A673 (cell line): Measurements from ENCODE around the gene STPG2.

Source experiments
- EZH2 ChIP-seq: fragments of 200-600 bp; sonication (generic); IDR thresholded peaks from 2 replicates; pipeline ENCODE4 v1.6.1; 2017; ENCODE audit warnings: borderline replicate concordance, low read depth, mild to moderate bottlenecking, mixed read lengths, antibody characterized with exemption, low read length; ENCODE audit not compliant: poor library complexity, severe bottlenecking
- TF ChIP-seq, protein P1 (sequence below): fragments of 300-800, 200-600 bp; sonication (generic); conservative IDR thresholded peaks from 2 replicates; pipeline ENCODE4 v1.5.1; 2017; ENCODE audit warnings: low read depth, mild to moderate bottlenecking, antibody characterized with exemption, low read length, moderate library complexity, mixed read lengths

DNA sequence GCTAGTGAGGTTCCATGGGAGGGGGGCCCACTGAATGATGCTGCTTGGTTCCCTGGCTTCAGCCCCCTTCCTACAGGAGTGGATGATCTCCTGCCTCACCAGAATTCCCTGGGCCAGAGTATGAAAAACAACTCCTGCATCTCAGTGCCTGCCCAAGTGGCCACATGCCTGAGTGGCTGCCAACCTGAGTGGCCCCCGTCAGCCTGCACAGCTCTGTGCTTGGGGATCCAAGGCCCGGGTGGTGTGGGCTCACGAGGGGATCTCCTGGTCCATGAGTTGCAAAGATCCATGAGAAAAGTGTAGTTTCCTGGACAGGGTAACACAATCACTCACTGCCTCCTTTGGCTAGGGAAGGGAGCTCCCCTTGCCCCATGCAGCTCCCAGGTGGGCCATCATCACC is 17.1 kb downstream of the STPG2 start:
- TF ChIP-seq, protein P1, sequence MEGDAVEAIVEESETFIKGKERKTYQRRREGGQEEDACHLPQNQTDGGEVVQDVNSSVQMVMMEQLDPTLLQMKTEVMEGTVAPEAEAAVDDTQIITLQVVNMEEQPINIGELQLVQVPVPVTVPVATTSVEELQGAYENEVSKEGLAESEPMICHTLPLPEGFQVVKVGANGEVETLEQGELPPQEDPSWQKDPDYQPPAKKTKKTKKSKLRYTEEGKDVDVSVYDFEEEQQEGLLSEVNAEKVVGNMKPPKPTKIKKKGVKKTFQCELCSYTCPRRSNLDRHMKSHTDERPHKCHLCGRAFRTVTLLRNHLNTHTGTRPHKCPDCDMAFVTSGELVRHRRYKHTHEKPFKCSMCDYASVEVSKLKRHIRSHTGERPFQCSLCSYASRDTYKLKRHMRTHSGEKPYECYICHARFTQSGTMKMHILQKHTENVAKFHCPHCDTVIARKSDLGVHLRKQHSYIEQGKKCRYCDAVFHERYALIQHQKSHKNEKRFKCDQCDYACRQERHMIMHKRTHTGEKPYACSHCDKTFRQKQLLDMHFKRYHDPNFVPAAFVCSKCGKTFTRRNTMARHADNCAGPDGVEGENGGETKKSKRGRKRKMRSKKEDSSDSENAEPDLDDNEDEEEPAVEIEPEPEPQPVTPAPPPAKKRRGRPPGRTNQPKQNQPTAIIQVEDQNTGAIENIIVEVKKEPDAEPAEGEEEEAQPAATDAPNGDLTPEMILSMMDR = no peak
- TF ChIP-seq EZH2 = no peak
